Measurements from ENCODE around the gene SPOUT1. TPM values are rescaled to one million over a fixed set of nuclear protein-coding genes. Genes with fewer than 3 reads are reported as not detected.

SPOUT1 gene
- total RNA-seq, 1 donor from 2014 or later = 25.6 TPM

GRCh38 chr9:128771745-128772519, 57.7 kb downstream of the SPOUT1 start, which contains the start of gene ZER1:
Gene ZER1 (minus strand): TSS chr9:128771927. CDS start chr9:128755565, 16,362 bp downstream.
- Mint-ChIP-seq H3K4me3 (ENCODE audit: unreplicated experiment) (peak within 1 kb of the TSS; percentile 93), H3K27me3 (ENCODE audit: low read depth) (no peaks in the 10 kb centered on the region), H3K9me3 (ENCODE audit: low read depth) (peaks cover 2% of the 10 kb centered on the region), H3K4me1 (ENCODE audit: low read depth) (peaks cover 26% of the 10 kb centered on the region), H3K36me3 (ENCODE audit: low read depth) (peaks cover 2% of the 10 kb centered on the region), H3K27ac (ENCODE audit: unreplicated experiment) (peak within 1 kb of the TSS; percentile 96)
- DNase-seq (ENCODE audit: low spot score) = peak; percentile 97
- TF ChIP-seq, protein P1, sequence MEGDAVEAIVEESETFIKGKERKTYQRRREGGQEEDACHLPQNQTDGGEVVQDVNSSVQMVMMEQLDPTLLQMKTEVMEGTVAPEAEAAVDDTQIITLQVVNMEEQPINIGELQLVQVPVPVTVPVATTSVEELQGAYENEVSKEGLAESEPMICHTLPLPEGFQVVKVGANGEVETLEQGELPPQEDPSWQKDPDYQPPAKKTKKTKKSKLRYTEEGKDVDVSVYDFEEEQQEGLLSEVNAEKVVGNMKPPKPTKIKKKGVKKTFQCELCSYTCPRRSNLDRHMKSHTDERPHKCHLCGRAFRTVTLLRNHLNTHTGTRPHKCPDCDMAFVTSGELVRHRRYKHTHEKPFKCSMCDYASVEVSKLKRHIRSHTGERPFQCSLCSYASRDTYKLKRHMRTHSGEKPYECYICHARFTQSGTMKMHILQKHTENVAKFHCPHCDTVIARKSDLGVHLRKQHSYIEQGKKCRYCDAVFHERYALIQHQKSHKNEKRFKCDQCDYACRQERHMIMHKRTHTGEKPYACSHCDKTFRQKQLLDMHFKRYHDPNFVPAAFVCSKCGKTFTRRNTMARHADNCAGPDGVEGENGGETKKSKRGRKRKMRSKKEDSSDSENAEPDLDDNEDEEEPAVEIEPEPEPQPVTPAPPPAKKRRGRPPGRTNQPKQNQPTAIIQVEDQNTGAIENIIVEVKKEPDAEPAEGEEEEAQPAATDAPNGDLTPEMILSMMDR (IDR thresholded peaks at IDR 0.05) = no peak

DNA sequence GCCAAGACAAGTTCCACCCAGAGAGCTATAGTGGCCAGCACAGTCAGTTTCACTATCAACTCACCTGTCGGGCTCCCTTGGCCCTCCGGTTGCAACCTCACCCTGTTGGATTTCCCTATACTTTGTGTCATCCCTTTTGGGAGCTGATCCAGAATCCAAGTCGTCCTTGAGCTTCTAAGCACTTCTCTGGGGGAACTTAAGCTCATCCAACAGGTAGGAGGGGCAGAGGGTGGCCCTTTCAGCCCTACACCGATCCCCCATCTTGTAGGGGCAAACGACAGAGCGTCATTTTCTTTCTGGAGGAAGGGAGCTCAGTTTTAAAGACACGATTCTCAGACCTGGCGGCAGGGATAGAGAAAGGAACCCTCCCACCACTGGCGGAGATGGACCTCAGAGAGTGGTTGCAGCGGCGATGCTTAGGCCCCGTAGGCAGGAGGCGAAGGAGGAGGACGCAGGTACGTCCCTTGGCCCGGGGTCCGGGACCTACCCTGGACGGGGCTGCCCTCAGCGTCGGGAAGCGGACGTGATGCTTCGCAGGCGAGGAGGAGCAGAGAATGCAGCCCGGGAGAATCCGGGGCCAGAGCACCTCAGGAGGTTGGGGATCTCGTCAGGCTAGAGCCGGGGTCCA, 58.4 kb downstream of the SPOUT1 start:
- peaks cover 2% of the 10 kb centered on the region for H3K9me3 Mint-ChIP-seq (ENCODE audit: low read depth)

GRCh38 chr9:128770286-128771030, 59.1 kb downstream of the SPOUT1 start:
- H3K4me3 Mint-ChIP-seq (ENCODE audit: unreplicated experiment) = peak overlapping the region; percentile 93
- H3K27ac Mint-ChIP-seq (ENCODE audit: unreplicated experiment) = peak overlapping the region; percentile 96
- peaks cover 2% of the 10 kb centered on the region for H3K36me3 Mint-ChIP-seq (ENCODE audit: low read depth)
- no peak for DNase-seq (ENCODE audit: low spot score)
- TF ChIP-seq, protein P1 (IDR thresholded peaks at IDR 0.05) = no peak
- peaks cover 2% of the 10 kb centered on the region for H3K9me3 Mint-ChIP-seq (ENCODE audit: low read depth)
- no peaks in the 10 kb centered on the region for H3K27me3 Mint-ChIP-seq (ENCODE audit: low read depth)
- H3K4me1 Mint-ChIP-seq (ENCODE audit: low read depth) = peaks cover 26% of the 10 kb centered on the region

More for the DNA sequence above, 58.4 kb downstream of the SPOUT1 start:
- no peak for DNase-seq (ENCODE audit: low spot score)
- Mint-ChIP-seq H3K27me3 (ENCODE audit: low read depth) (no peaks in the 10 kb centered on the region), H3K4me3 (ENCODE audit: unreplicated experiment) (peak overlapping the region; percentile 93), H3K36me3 (ENCODE audit: low read depth) (peaks cover 2% of the 10 kb centered on the region), H3K27ac (ENCODE audit: unreplicated experiment) (peak overlapping the region; percentile 96), H3K4me1 (ENCODE audit: low read depth) (peaks cover 26% of the 10 kb centered on the region)
- TF ChIP-seq, protein P1 (IDR thresholded peaks at IDR 0.05) = no peak

Other genes starting within 250 kb of the SPOUT1 start
- 23.4 to 41.0 TPM (median 24.0 TPM) in 3 replicates for gene DYNC2I2, start 172.9 kb downstream of the SPOUT1 start, total RNA-seq
- 235 to 266 TPM (median 255 TPM) in 3 replicates for gene SET, start 140.6 kb downstream of the SPOUT1 start, total RNA-seq
- 3.1 to 4.2 TPM (median 4.2 TPM) in 3 replicates for gene PKN3, start 127.3 kb downstream of the SPOUT1 start, total RNA-seq
- gene ZDHHC12, start 105.7 kb downstream of the SPOUT1 start, total RNA-seq = 23.6 to 24.7 TPM (median 24.3 TPM) in 3 replicates
- gene ZER1, start 57.9 kb downstream of the SPOUT1 start, total RNA-seq = 33.0 to 42.7 TPM (median 33.8 TPM) in 3 replicates
- 23.5 to 32.1 TPM (median 26.5 TPM) in 3 replicates for gene TBC1D13, start 42.5 kb downstream of the SPOUT1 start, total RNA-seq
- 22.3 to 24.6 TPM (median 23.1 TPM) in 3 replicates for gene ENDOG, start 11.3 kb downstream of the SPOUT1 start, total RNA-seq
- 3.3 to 7.0 TPM (median 3.6 TPM) in 3 replicates for gene KYAT1, start 52.2 kb upstream of the SPOUT1 start, total RNA-seq
- gene LRRC8A, start 52.3 kb upstream of the SPOUT1 start, total RNA-seq = 36.9 to 58.9 TPM (median 55.0 TPM) in 3 replicates
- 2.8 to 4.4 TPM (median 3.4 TPM) in 3 replicates for gene PHYHD1, start 91.2 kb upstream of the SPOUT1 start, total RNA-seq
- gene DOLK, start 117.8 kb upstream of the SPOUT1 start, total RNA-seq = 21.5 to 24.7 TPM (median 22.2 TPM) in 3 replicates
- gene NUP188, start 117.9 kb upstream of the SPOUT1 start, total RNA-seq = 36.0 to 51.8 TPM (median 38.2 TPM) in 3 replicates
- 57.8 to 66.4 TPM (median 62.2 TPM) in 3 replicates for gene SH3GLB2, start 198.5 kb upstream of the SPOUT1 start, total RNA-seq
- gene MIGA2, start 206.8 kb upstream of the SPOUT1 start, total RNA-seq = 19.7 to 26.7 TPM (median 22.0 TPM) in 3 replicates

Data from chondrocyte (in vitro differentiated cells).